IPS-18c (cell line): ENCODE data around the gene MCRIP2.

Experiments used
- H3K4me3 ChIP-seq: 2 replicates; pipeline ENCODE4 v1.7.0; 2013; ENCODE audit warnings: low read depth, mild to moderate bottlenecking, low read length, moderate library complexity; ENCODE audit not compliant: insufficient read depth
- H3K9me3 ChIP-seq: one replicate; pipeline ENCODE4 v1.6.1; 2013; ENCODE audit warnings: mild to moderate bottlenecking, low read length, moderate library complexity; ENCODE audit not compliant: control insufficient read depth, insufficient read depth

MCRIP2 gene

GRCh38 chr16:672371-672770 lies 30.7 kb downstream of the MCRIP2 start:
- H3K4me3 ChIP-seq: no peak overlapping the region
- H3K9me3 ChIP-seq: no peaks in the 10 kb centered on the region

GRCh38 chr16:672851-673250 lies 31.2 kb downstream of the MCRIP2 start:
- Histone ChIP-seq H3K4me3 (no peak overlapping the region), H3K9me3 (no peaks in the 10 kb centered on the region)

GRCh38 chr16:673399-673991 lies 31.9 kb downstream of the MCRIP2 start:
- H3K9me3 ChIP-seq: no peaks in the 10 kb centered on the region
- no peak overlapping the region for H3K4me3 ChIP-seq

GRCh38 chr16:674214-674881 lies 32.7 kb downstream of the MCRIP2 start:
- Histone ChIP-seq H3K4me3 (peak overlapping the region; percentile 0; the same call in 1 of the 2 replicates), H3K9me3 (no peaks in the 10 kb centered on the region)

- Histone ChIP-seq H3K4me3 (peak within 1 kb of the TSS; percentile 47), H3K9me3 (no peaks in the 10 kb centered on the region)
Measured at GRCh38 chr16:674968-675883, 33.6 kb downstream of the MCRIP2 start, which contains the start of gene RHBDL1. TSS of gene RHBDL1 (plus strand) at chr16:675671. CDS start at chr16:675791, 120 bp downstream.

GRCh38 chr16:675884-676564 lies 34.4 kb downstream of the MCRIP2 start:
- Histone ChIP-seq H3K9me3 (no peaks in the 10 kb centered on the region), H3K4me3 (peak overlapping the region; percentile 47)

- Histone ChIP-seq H3K4me3 (peak overlapping the region; percentile 15; the same call in 1 of the 2 replicates), H3K9me3 (no peaks in the 10 kb centered on the region)
Measured at GRCh38 chr16:676565-676902, 34.9 kb downstream of the MCRIP2 start.

GRCh38 chr16:676913-677312 lies 35.3 kb downstream of the MCRIP2 start:
- no peaks in the 10 kb centered on the region for H3K9me3 ChIP-seq
- peak overlapping the region; percentile 15; the same call in 1 of the 2 replicates for H3K4me3 ChIP-seq

- Histone ChIP-seq H3K9me3 (no peaks in the 10 kb centered on the region), H3K4me3 (peak overlapping the region; percentile 15; the same call in 1 of the 2 replicates)
Measured at GRCh38 chr16:677316-678190, 35.9 kb downstream of the MCRIP2 start.

- H3K9me3 ChIP-seq: no peaks in the 10 kb centered on the region
- H3K4me3 ChIP-seq: no peak overlapping the region
Measured at GRCh38 chr16:678209-678857, 36.7 kb downstream of the MCRIP2 start.

GRCh38 chr16:678858-679813 lies 37.5 kb downstream of the MCRIP2 start:
- Histone ChIP-seq H3K9me3 (no peaks in the 10 kb centered on the region), H3K4me3 (peak overlapping the region; percentile 40)

GRCh38 chr16:679814-680624 lies 38.4 kb downstream of the MCRIP2 start, which contains the start of gene STUB1:
TSS of gene STUB1 (plus strand) at chr16:680410. CDS start at chr16:680526, 116 bp downstream.
- Histone ChIP-seq H3K4me3 (peak within 1 kb of the TSS; percentile 80), H3K9me3 (no peaks in the 10 kb centered on the region)

- Histone ChIP-seq H3K4me3 (peak overlapping the region; percentile 80), H3K9me3 (no peaks in the 10 kb centered on the region)
Measured at GRCh38 chr16:680625-680945, 39.0 kb downstream of the MCRIP2 start.

- no peaks in the 10 kb centered on the region for H3K9me3 ChIP-seq
- peak overlapping the region; percentile 80 for H3K4me3 ChIP-seq
Measured at GRCh38 chr16:680967-681745, 39.5 kb downstream of the MCRIP2 start.
